K562 (cell line): ENCODE results near the gene KDM5A. TPM values are rescaled to one million over a fixed set of nuclear protein-coding genes. Genes with fewer than 3 reads are reported as not detected.
A peak's percentile ranks its signal among the peaks of the same experiment; 100 is the strongest.

Experiments used
- ATAC-seq: fragments of 200-7000 bp; cut with Tn5 transposase; 3 replicates; pipeline ENCODE4 v1.9.1; 2020; ENCODE audit warnings: moderate library complexity
- BruUV-seq: library from RNA; stranded (reverse); fragments of 400-500 nt; replicated peaks from 2 replicates; lab custom pipeline; 2021; lab: Mats Ljungman, UMichigan
- CTCF ChIA-PET: fragments of 300-600 bp; formaldehyde crosslinking; extraction: SDS; loops from one replicate; lab custom pipeline; 2021; ENCODE audit warnings: low intra/inter-chr PET ratio; lab: Yijun Ruan, JAX
- POLR2A ChIA-PET: fragments of 300-600, 350-650 bp; sonication (Branson Sonifier 250); formaldehyde crosslinking; extraction: SDS; loops from one replicate; lab custom pipeline; 2021; ENCODE audit warnings: antibody characterized with exemption, inconsistent platforms; lab: Yijun Ruan, JAX
- DNase-seq, 4 experiments: peaks; one replicate each; pipeline versions ENCODE4 v3.0.0 to v3.0.0-alpha.2; 2011 to 2018; ENCODE audit warnings: low spot score in 3 of 4, mixed read lengths in 3 of 4; ENCODE audit errors: extremely low read depth in 1 of 4
- FAIRE-seq: peaks from 2 replicates; lab custom pipeline; 2011; peaks lifted over from hg19 to GRCh38; lab: Jason Lieb, UNC
- H2AFZ ChIP-seq: 2 replicates; pipeline ENCODE4 v1.6.0; 2011; ENCODE audit warnings: low read depth, low read length, control low read depth, inconsistent platforms
- H3K27ac ChIP-seq: fragments of 200-600 bp; 3 replicates; pipeline ENCODE4 v1.8.0; 2011; ENCODE audit warnings: low read depth, mild to moderate bottlenecking, control low read depth, inconsistent platforms, low read length, moderate library complexity, mixed read lengths; ENCODE audit errors: extremely low read depth
- H3K27me3 ChIP-seq, 2 experiments: fragments of 300-600 bp in 1 of 2; 2 replicates in 1 of 2; 3 replicates in 1 of 2; pipeline versions ENCODE4 v1.6.0 to v1.8.0; 2011; ENCODE audit warnings: inconsistent platforms in 2 of 2, low read length in 2 of 2, mild to moderate bottlenecking in 1 of 2, mixed read lengths in 1 of 2, moderate library complexity in 1 of 2; ENCODE audit not compliant: control insufficient read depth in 2 of 2, insufficient read depth in 2 of 2
- H3K36me3 ChIP-seq: fragments of 300-600 bp; 3 replicates; pipeline ENCODE4 v1.8.0; 2011; ENCODE audit warnings: mild to moderate bottlenecking, low read length, inconsistent platforms; ENCODE audit not compliant: control insufficient read depth, insufficient read depth
- H3K4me1 ChIP-seq, 2 experiments: fragments of 200-600 bp in 1 of 2; replicated peaks in 1 of 2; 2 replicates in 1 of 2; 3 replicates in 1 of 2; pipeline versions ENCODE4 v1.5.1 to v1.8.0; 2011; ENCODE audit warnings: inconsistent platforms in 2 of 2, low read length in 2 of 2, mild to moderate bottlenecking in 1 of 2, mixed read lengths in 1 of 2, moderate library complexity in 1 of 2; ENCODE audit not compliant: control insufficient read depth in 2 of 2, insufficient read depth in 2 of 2
- H3K4me2 ChIP-seq: 2 replicates; pipeline ENCODE4 v1.6.1; 2011; ENCODE audit warnings: low read length, control low read depth, inconsistent platforms, mixed read lengths; ENCODE audit not compliant: insufficient read depth
- H3K4me3 ChIP-seq: fragments of 200-600 bp; sonication (generic), shearing (Covaris generic); 2 replicates; pipeline ENCODE4 v1.5.1; 2016; ENCODE audit warnings: control low read depth, inconsistent platforms
- H3K79me2 ChIP-seq: fragments of 200-600 bp; 3 replicates; pipeline ENCODE4 v1.8.0; 2011; ENCODE audit warnings: low read length, inconsistent platforms; ENCODE audit not compliant: control insufficient read depth, insufficient read depth
- H3K9ac ChIP-seq, 2 experiments: 2 replicates each; pipeline versions ENCODE4 v1.6.0 to v1.6.1; 2011; ENCODE audit warnings: low read depth in 2 of 2, low read length in 2 of 2, control low read depth in 1 of 2, inconsistent platforms in 1 of 2, mild to moderate bottlenecking in 1 of 2, mixed read lengths in 1 of 2; ENCODE audit not compliant: insufficient read depth in 1 of 2
- H3K9me1 ChIP-seq: one replicate; pipeline ENCODE4 v1.6.0; 2011; ENCODE audit warnings: inconsistent platforms, mild to moderate bottlenecking, low read length, moderate library complexity; ENCODE audit not compliant: control insufficient read depth, insufficient read depth
- H3K9me3 ChIP-seq: replicated peaks from 2 replicates; pipeline ENCODE4 v1.5.1; 2011; ENCODE audit warnings: low read depth, low read length, inconsistent platforms; ENCODE audit not compliant: control insufficient read depth, insufficient read depth
- H4K20me1 ChIP-seq: replicated peaks from 2 replicates; pipeline ENCODE4 v1.6.1; 2011; ENCODE audit warnings: low read length, inconsistent platforms, mixed read lengths; ENCODE audit not compliant: control insufficient read depth, insufficient read depth
- ATF6 ChIP-seq: sonication (generic); formaldehyde crosslinking; IDR thresholded peaks from 2 replicates; pipeline ENCODE4 v1.4.0; 2020; ENCODE audit warnings: mild to moderate bottlenecking, missing genetic modification reagents
- CTCF ChIP-seq, 3 experiments: IDR thresholded peaks in 2 of 3; conservative IDR thresholded peaks in 1 of 3; 2 replicates each; pipeline ENCODE4 v1.5.1; 2011 to 2012; ENCODE audit warnings: low read length in 3 of 3, mild to moderate bottlenecking in 3 of 3, control low read depth in 2 of 3, improper control_type of control experiment in 1 of 3, inconsistent platforms in 1 of 3, low read depth in 1 of 3, mixed read lengths in 1 of 3, moderate library complexity in 1 of 3; ENCODE audit not compliant: insufficient read depth in 2 of 3
- ETV1 ChIP-seq: fragments of 450-650 bp; conservative IDR thresholded peaks from 2 replicates; pipeline ENCODE4 v1.6.1; 2016; ENCODE audit warnings: missing genetic modification characterization, control low read depth, low read depth, missing compliant biosample characterization
- FOXJ3 ChIP-seq: sonication (generic); formaldehyde crosslinking; IDR thresholded peaks from 2 replicates; pipeline ENCODE4 v1.4.0; 2020; ENCODE audit warnings: mild to moderate bottlenecking, missing genetic modification reagents
- FOXK1 ChIP-seq: sonication (generic); formaldehyde crosslinking; IDR thresholded peaks from 2 replicates; pipeline ENCODE4 v1.8.0; 2022; ENCODE audit warnings: missing genetic modification reagents, mild to moderate bottlenecking, borderline replicate concordance
- HDAC2 ChIP-seq: fragments of 450-650 bp; IDR thresholded peaks from 2 replicates; pipeline ENCODE4 v1.6.1; 2016; ENCODE audit warnings: mild to moderate bottlenecking
- MNT ChIP-seq, 2 experiments: fragments of 450-650 bp; conservative IDR thresholded peaks; 2 replicates each; pipeline ENCODE4 v1.6.1; 2017; ENCODE audit warnings: mild to moderate bottlenecking in 2 of 2, moderate library complexity in 2 of 2
- MYC ChIP-seq, 2 experiments: fragments of 250-450 bp in 1 of 2; sonication (Bioruptor Pico) in 1 of 2; IDR thresholded peaks; 2 replicates each; pipeline versions ENCODE4 v1.5.1 to v1.6.1; 2012 to 2021; ENCODE audit warnings: low read depth in 2 of 2, borderline replicate concordance in 1 of 2, improper control_type of control experiment in 1 of 2, low read length in 1 of 2, mild to moderate bottlenecking in 1 of 2, moderate library complexity in 1 of 2
- NCOR1 ChIP-seq: fragments of 450-650 bp; IDR thresholded peaks from 2 replicates; pipeline ENCODE4 v1.6.1; 2016; ENCODE audit warnings: mild to moderate bottlenecking, moderate library complexity
- NFE2 ChIP-seq: IDR thresholded peaks from 2 replicates; pipeline ENCODE4 v1.6.1; 2014; ENCODE audit warnings: antibody characterized with exemption, low read depth
- RAD51 ChIP-seq: fragments of 450-650 bp; IDR thresholded peaks from 2 replicates; pipeline ENCODE4 v1.7.1; 2016; ENCODE audit warnings: low read depth, mild to moderate bottlenecking, borderline replicate concordance
- SMARCA4 ChIP-seq: fragments of 450-650 bp; IDR thresholded peaks from 2 replicates; pipeline ENCODE4 v1.6.1; 2016
- SOX6 ChIP-seq: fragments of 450-650 bp; IDR thresholded peaks from 2 replicates; pipeline ENCODE4 v1.6.1; 2014; ENCODE audit warnings: mild to moderate bottlenecking
- STAT5A ChIP-seq: IDR thresholded peaks from 2 replicates; pipeline ENCODE4 v1.6.1; 2012; ENCODE audit warnings: low read length, inconsistent platforms, borderline replicate concordance
- TAF1 ChIP-seq: IDR thresholded peaks from 2 replicates; pipeline ENCODE4 v1.6.1; 2011; ENCODE audit warnings: mild to moderate bottlenecking, low read length, moderate library complexity; ENCODE audit not compliant: insufficient read depth, control insufficient read depth, severe bottlenecking; ENCODE audit errors: extremely low read depth
- XRCC4 ChIP-seq: IDR thresholded peaks from one replicate; pipeline ENCODE4 v1.6.1; 2011; ENCODE audit not compliant: insufficient read depth, insufficient read length; ENCODE audit errors: extremely low read depth
- ZNF316 ChIP-seq: fragments of 450-650 bp; IDR thresholded peaks from 2 replicates; pipeline ENCODE4 v1.6.1; 2016
- WGBS: fragments of 100-300 bp; shearing (Covaris generic); methylation state at CpG from one replicate; pipeline ENCODE4 v1.1.6; 2016; ENCODE audit warnings: low coverage, mixed read lengths; ENCODE audit not compliant: insufficient coverage; ENCODE audit errors: missing lambda C conversion rate; 5-methylcytosine and 5-hydroxymethylcytosine counted together
- in situ Hi-C: fragments of 300-500 bp; cut with MboI; formaldehyde crosslinking; loops from 4 replicates; pipeline ENCODE4 v1.15.0; 2018; ENCODE audit warnings: inconsistent platforms, mixed read lengths
- intact Hi-C: fragments of 100-400 bp; cut with micrococcal nuclease; formaldehyde crosslinking; loops from 2 replicates; pipeline ENCODE4 v1.14.2; 2022
- polyA plus RNA-seq, 8 experiments: library from polyadenylated mRNA; depleted of rRNA in 4 of 8; stranded (reverse) in 5 of 8; unstranded in 3 of 8; fragments of >200 nt; fragmentation: Nextera tagmentation in 2 of 8; fragmentation: Illumina TruSeq in 1 of 8; extraction: Ambion mirVana in 2 of 8; extraction: Trizol in 1 of 8; gene quantifications; 2 replicates each; pipeline versions ENCODE4 v1.2.1 to v1.2.3, GENCODE V29; 2011 to 2014; ENCODE audit warnings: inconsistent platforms in 1 of 8, missing spikeins in 1 of 8
- total RNA-seq, 7 experiments: library from RNA; depleted of rRNA in 6 of 7; stranded (reverse); fragments of >200 nt in 6 of 7; fragmentation: Illumina TruSeq in 2 of 7; extraction: Trizol in 2 of 7; gene quantifications; 2 replicates each; pipeline versions ENCODE4 v1.2.1 to v1.2.3, GENCODE V29; 2011 to 2021; ENCODE audit warnings: low replicate concordance in 1 of 7

KDM5A gene
- total and polyA plus RNA-seq, 9 of the 15 experiments (the other 6 are each of a cell fraction or from before 2014, with no cell fraction given), result 5.5 to 35.1 (median 13.1) TPM

- peak overlapping the region; percentile 84 for H3K4me2 ChIP-seq
- intact Hi-C loops, result no loop called here
- DNase-seq, result peak in 2 of 4 experiments; percentile 11 to 53
- POLR2A ChIA-PET, result interaction anchor here (0.7 to 3.0 kb wide), 6 partner anchors 9 to 23 kb away, joined by 3 to 13 read pairs (median 7); partner anchors contain the start of gene KDM5A
- H4K20me1 ChIP-seq, result peaks cover 7% of the 10 kb centered on the region; the same call in 1 of the 2 replicates
- peak overlapping the region; percentile 80 for H3K27ac ChIP-seq
- peak; percentile 73 for FAIRE-seq
- peak overlapping the region; percentile 81 to 96; a peak in 3 of 4 replicates for H3K9ac ChIP-seq
- peaks cover 11 to 13% of the 10 kb centered on the region in 2 experiments; a peak in 4 of 5 replicates for H3K4me1 ChIP-seq
- WGBS, result 2% methylated on average over 8 of the region's 8 CpGs
- H3K36me3 ChIP-seq, result peaks cover 4% of the 10 kb centered on the region; the same call in 1 of the 3 replicates
- CTCF ChIA-PET, result no interaction called here
- H3K27me3 ChIP-seq, result no peaks in the 10 kb centered on the region
- in situ Hi-C loops, result no loop called here
- no peaks in the 10 kb centered on the region for H3K9me1 ChIP-seq
- H3K4me3 ChIP-seq, result peak overlapping the region; percentile 67
- ATAC-seq, result peak; percentile 55
- peaks cover 10% of the 10 kb centered on the region for H3K79me2 ChIP-seq
- H3K9me3 ChIP-seq, result no peaks in the 10 kb centered on the region
- BruUV-seq, result TSS peak; percentile 89
- H2AFZ ChIP-seq, result peak overlapping the region; percentile 99
- TF ChIP-seq SOX6, result 0 out of 2 replicates have a peak, but pooled peaks have one; percentile 15
- TF ChIP-seq SMARCA4, result peak; percentile 39; the same call in 1 of the 2 replicates
- TF ChIP-seq STAT5A, result no peak
- peak in 1 of 2 experiments; percentile 29; a peak in 1 of 4 replicates for TF ChIP-seq MNT (conservative IDR thresholded peaks at IDR 0.05)
- TF ChIP-seq ZNF316, result peak; percentile 42; the same call in 1 of the 2 replicates
- TF ChIP-seq NFE2, result peak; percentile 31; the same call in 1 of the 2 replicates
- no peak for TF ChIP-seq TAF1
- 0 out of 2 replicates have a peak, but pooled peaks have one; percentile 43 for TF ChIP-seq RAD51
- 0 out of 2 replicates have a peak, but pooled peaks have one; percentile 36 for TF ChIP-seq MYC (IDR thresholded peaks at IDR 0.05; ENCODE audit: low read depth, low read length)
- no peak for TF ChIP-seq MYC (CRISPR knock-in tag; IDR thresholded peaks at IDR 0.05; ENCODE audit: borderline replicate concordance, low read depth)
- TF ChIP-seq HDAC2, result no peak
- TF ChIP-seq FOXJ3 (CRISPR knock-in tag), result no peak
- TF ChIP-seq ATF6 (CRISPR knock-in tag), result 0 out of 2 replicates have a peak, but pooled peaks have one; percentile 49
- no peak for TF ChIP-seq XRCC4
- TF ChIP-seq CTCF (IDR thresholded peaks at IDR 0.05 in 2 of 3, conservative IDR thresholded peaks at IDR 0.05 in 1 of 3; ENCODE audit: insufficient read depth in 2 of 3, low read depth in 1 of 3, low read length in 3 of 3), result peak; percentile 18 to 48 (median 41); a peak in 4 of 6 replicates
- no peak for TF ChIP-seq ETV1 (tag)
- TF ChIP-seq FOXK1, result no peak
- 0 out of 2 replicates have a peak, but pooled peaks have one; percentile 10 for TF ChIP-seq NCOR1
Measured at GRCh38 chr12:402029-402389, 12.9 kb upstream of the KDM5A start.
